GM21515 (cell line): ENCODE results near the gene FFAR1.
A peak's percentile ranks its signal among the peaks of the same experiment; 100 is the strongest.

Experiments used
- ATAC-seq: cut with Tn5 transposase; IDR thresholded peaks from one replicate; pipeline ENCODE4 v1.9.1; 2021; ENCODE audit not compliant: unreplicated experiment

Gene FFAR1

GRCh38 chr19:35314858-35315470, 32.7 kb upstream of the FFAR1 start:
- no peak for ATAC-seq

GRCh38 chr19:35315883-35316282, 31.8 kb upstream of the FFAR1 start:
- ATAC-seq: no peak

GRCh38 chr19:35316560-35316959, 31.1 kb upstream of the FFAR1 start:
- ATAC-seq: no peak

GRCh38 chr19:35317464-35318043, 30.1 kb upstream of the FFAR1 start:
- no peak for ATAC-seq

GRCh38 chr19:35318679-35319448, 28.8 kb upstream of the FFAR1 start:
- no peak for ATAC-seq

GRCh38 chr19:35320065-35320713, 27.5 kb upstream of the FFAR1 start:
- ATAC-seq: no peak

GRCh38 chr19:35321291-35321690, 26.4 kb upstream of the FFAR1 start:
- no peak for ATAC-seq

GRCh38 chr19:35322014-35322413, 25.7 kb upstream of the FFAR1 start:
- no peak for ATAC-seq

- no peak for ATAC-seq
Observed at GRCh38 chr19:35327642-35328041, 20.1 kb upstream of the FFAR1 start.

GRCh38 chr19:35328851-35329285, 18.8 kb upstream of the FFAR1 start, which contains the start of gene CD22:
CD22 (plus strand) TSS chr19:35329187; CDS start chr19:35332041, 2,854 bp downstream.
- ATAC-seq: peak; percentile 33

- ATAC-seq: peak; percentile 2
Observed at GRCh38 chr19:35329323-35329722, 18.4 kb upstream of the FFAR1 start.

- ATAC-seq: peak; percentile 40
Observed at GRCh38 chr19:35330475-35330874, 17.2 kb upstream of the FFAR1 start.

- no peak for ATAC-seq
Observed at GRCh38 chr19:35331551-35332214, 16.0 kb upstream of the FFAR1 start.

- ATAC-seq: no peak
Observed at GRCh38 chr19:35332817-35333216, 14.9 kb upstream of the FFAR1 start.

GRCh38 chr19:35334144-35334753, 13.5 kb upstream of the FFAR1 start:
- ATAC-seq: no peak

- no peak for ATAC-seq
Observed at GRCh38 chr19:35336166-35336955, 11.3 kb upstream of the FFAR1 start.

GRCh38 chr19:35337097-35337983, 10.4 kb upstream of the FFAR1 start:
- no peak for ATAC-seq

GRCh38 chr19:35337984-35338296, 9.8 kb upstream of the FFAR1 start:
- no peak for ATAC-seq

GRCh38 chr19:35340431-35340830, 7.3 kb upstream of the FFAR1 start:
- ATAC-seq: no peak
